ENCODE measurements around the gene LDB2.

The LDB2 gene

DNA sequence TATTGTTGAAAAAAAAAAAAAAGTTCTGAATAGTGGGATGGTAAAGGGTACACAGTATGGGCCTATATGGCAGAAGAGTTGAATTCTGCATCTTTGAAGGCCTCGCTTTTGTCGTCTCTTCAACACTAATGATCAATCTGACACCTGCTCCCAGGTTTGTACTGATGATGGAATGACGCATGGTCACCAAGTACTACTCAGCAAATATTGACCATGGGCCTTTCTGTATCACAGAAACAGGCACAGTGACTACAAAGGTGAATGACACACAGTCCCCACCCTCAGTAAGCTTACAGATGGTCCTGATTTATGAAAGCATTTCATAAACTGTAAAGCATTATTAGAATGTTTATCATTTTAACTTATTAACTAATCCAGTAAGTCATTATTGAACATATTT is 152.6 kb downstream of the LDB2 start:
- TF ChIP-seq POLR2AphosphoS5 (IDR thresholded peaks at IDR 0.05; ENCODE audit: borderline replicate concordance, low read depth, low read length): no peak
- no peak for TF ChIP-seq FOXP2 (optimal IDR thresholded peaks at IDR 0.05; ENCODE audit: control extremely low read depth, extremely low read length, insufficient read depth)
- no peak for TF ChIP-seq EZH2 (IDR thresholded peaks at IDR 0.05)
- Histone ChIP-seq H3K27ac (no peak overlapping the region), H3K9ac (ENCODE audit: insufficient read length) (no peak overlapping the region), H3K9me3 (ENCODE audit: low read depth, low read length) (no peaks in the 10 kb centered on the region), H3K36me3 (ENCODE audit: insufficient read depth, low read length) (peaks cover 3% of the 10 kb centered on the region; the same call in 1 of the 2 replicates), H3K4me3 (no peak overlapping the region)
- DNase-seq (ENCODE audit: low read depth, low spot score): no peak

GRCh38 chr4:16745009-16745635 is 153.3 kb downstream of the LDB2 start:
- DNase-seq (ENCODE audit: low read depth, low spot score): no peak
- H3K9me3 ChIP-seq (ENCODE audit: low read depth, low read length): no peaks in the 10 kb centered on the region
- H3K27ac ChIP-seq: no peak overlapping the region
- TF ChIP-seq POLR2AphosphoS5 (IDR thresholded peaks at IDR 0.05; ENCODE audit: borderline replicate concordance, low read depth, low read length) (no peak), FOXP2 (optimal IDR thresholded peaks at IDR 0.05; ENCODE audit: control extremely low read depth, extremely low read length, insufficient read depth) (no peak), EZH2 (IDR thresholded peaks at IDR 0.05) (no peak)
- no peak overlapping the region for H3K4me3 ChIP-seq
- H3K9ac ChIP-seq (ENCODE audit: insufficient read length): no peak overlapping the region
- peaks cover 1% of the 10 kb centered on the region; the same call in 1 of the 2 replicates for H3K36me3 ChIP-seq (ENCODE audit: insufficient read depth, low read length)

DNA sequence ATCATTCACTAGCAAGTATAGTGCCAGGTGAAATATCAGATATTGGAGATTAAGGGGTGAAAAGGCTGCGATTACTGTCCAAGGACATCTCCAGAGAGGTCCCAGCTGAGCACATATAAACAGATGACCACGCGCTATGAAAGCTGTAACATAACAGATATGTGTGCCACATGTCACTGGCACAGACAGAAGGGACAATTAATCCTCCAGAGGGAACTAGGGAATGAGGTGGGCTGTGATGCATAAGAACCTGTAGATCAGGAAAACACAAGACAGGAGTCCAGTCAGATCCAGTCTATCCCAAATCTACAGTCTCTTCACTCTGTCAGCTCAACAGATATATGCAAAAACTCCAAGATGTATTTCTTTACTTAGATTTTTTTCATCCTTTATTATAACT is 157.2 kb downstream of the LDB2 start:
- Histone ChIP-seq H3K9ac (ENCODE audit: insufficient read length) (no peak overlapping the region), H3K36me3 (ENCODE audit: insufficient read depth, low read length) (no peaks in the 10 kb centered on the region; the same call in 1 of the 2 replicates), H3K9me3 (ENCODE audit: low read depth, low read length) (no peaks in the 10 kb centered on the region), H3K27ac (peak overlapping the region; percentile 36; the same call in 1 of the 2 replicates), H3K4me3 (no peak overlapping the region)
- TF ChIP-seq FOXP2 (optimal IDR thresholded peaks at IDR 0.05; ENCODE audit: control extremely low read depth, extremely low read length, insufficient read depth) (no peak), EZH2 (IDR thresholded peaks at IDR 0.05) (no peak), POLR2AphosphoS5 (IDR thresholded peaks at IDR 0.05; ENCODE audit: borderline replicate concordance, low read depth, low read length) (no peak)
- no peak for DNase-seq (ENCODE audit: low read depth, low spot score)

- no peak overlapping the region for H3K9ac ChIP-seq (ENCODE audit: insufficient read length)
- no peaks in the 10 kb centered on the region; the same call in 1 of the 2 replicates for H3K36me3 ChIP-seq (ENCODE audit: insufficient read depth, low read length)
- no peaks in the 10 kb centered on the region for H3K9me3 ChIP-seq (ENCODE audit: low read depth, low read length)
- H3K27ac ChIP-seq: no peak overlapping the region
- TF ChIP-seq POLR2AphosphoS5 (IDR thresholded peaks at IDR 0.05; ENCODE audit: borderline replicate concordance, low read depth, low read length): no peak
- no peak for TF ChIP-seq EZH2 (IDR thresholded peaks at IDR 0.05)
- no peak for TF ChIP-seq FOXP2 (optimal IDR thresholded peaks at IDR 0.05; ENCODE audit: control extremely low read depth, extremely low read length, insufficient read depth)
- DNase-seq (ENCODE audit: low read depth, low spot score): no peak
- H3K4me3 ChIP-seq: no peak overlapping the region
Measured at GRCh38 chr4:16739997-16740624, 158.3 kb downstream of the LDB2 start.

DNA sequence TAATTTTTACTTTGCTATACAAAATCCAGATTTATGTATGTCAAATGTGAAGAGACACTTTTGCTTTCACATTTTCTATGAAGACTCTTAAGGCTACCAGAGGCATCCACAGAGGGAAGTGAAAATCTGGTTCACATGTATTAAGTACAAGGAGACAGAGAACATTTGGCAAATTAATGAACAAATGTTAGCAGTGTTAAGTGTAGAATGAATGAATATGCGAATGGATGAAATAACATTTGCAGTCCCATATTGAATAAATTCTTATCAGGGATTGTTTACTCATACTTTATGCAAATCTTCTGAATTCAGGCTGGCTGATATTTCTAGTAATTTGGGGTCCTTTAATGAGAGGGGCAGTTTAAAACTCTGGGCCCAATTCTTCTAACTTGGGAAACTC is 159.9 kb downstream of the LDB2 start:
- Histone ChIP-seq H3K36me3 (ENCODE audit: insufficient read depth, low read length) (no peaks in the 10 kb centered on the region; the same call in 1 of the 2 replicates), H3K4me3 (no peak overlapping the region), H3K9me3 (ENCODE audit: low read depth, low read length) (no peaks in the 10 kb centered on the region), H3K9ac (ENCODE audit: insufficient read length) (no peak overlapping the region), H3K27ac (no peak overlapping the region)
- TF ChIP-seq FOXP2 (optimal IDR thresholded peaks at IDR 0.05; ENCODE audit: control extremely low read depth, extremely low read length, insufficient read depth) (no peak), EZH2 (IDR thresholded peaks at IDR 0.05) (no peak), POLR2AphosphoS5 (IDR thresholded peaks at IDR 0.05; ENCODE audit: borderline replicate concordance, low read depth, low read length) (no peak)
- DNase-seq (ENCODE audit: low read depth, low spot score): no peak

DNA sequence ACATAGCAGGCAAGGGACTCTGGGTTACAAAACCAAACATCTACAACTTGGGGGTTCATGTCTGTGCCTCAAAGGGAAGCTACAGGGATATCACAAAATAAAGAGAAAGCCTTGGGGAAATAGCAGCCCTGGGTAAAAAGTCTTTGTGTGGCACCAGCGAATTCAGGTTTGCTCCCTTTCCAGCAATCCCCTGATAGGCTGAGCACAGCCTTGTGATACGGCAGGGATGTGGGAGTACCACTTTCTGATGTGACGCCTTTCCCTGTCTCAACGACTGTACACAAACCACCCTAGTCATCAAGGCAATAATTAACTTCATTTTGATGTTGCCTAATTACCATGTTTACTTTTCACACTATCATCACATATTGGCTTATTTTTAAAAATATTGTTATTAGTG is 164.9 kb downstream of the LDB2 start:
- no peak overlapping the region for H3K27ac ChIP-seq
- no peak overlapping the region for H3K9ac ChIP-seq (ENCODE audit: insufficient read length)
- TF ChIP-seq FOXP2 (optimal IDR thresholded peaks at IDR 0.05; ENCODE audit: control extremely low read depth, extremely low read length, insufficient read depth): no peak
- no peak for TF ChIP-seq POLR2AphosphoS5 (IDR thresholded peaks at IDR 0.05; ENCODE audit: borderline replicate concordance, low read depth, low read length)
- TF ChIP-seq EZH2 (IDR thresholded peaks at IDR 0.05): no peak
- H3K4me3 ChIP-seq: no peak overlapping the region
- H3K9me3 ChIP-seq (ENCODE audit: low read depth, low read length): no peaks in the 10 kb centered on the region
- DNase-seq (ENCODE audit: low read depth, low spot score): no peak
- H3K36me3 ChIP-seq (ENCODE audit: insufficient read depth, low read length): no peaks in the 10 kb centered on the region; the same call in 1 of the 2 replicates

DNA sequence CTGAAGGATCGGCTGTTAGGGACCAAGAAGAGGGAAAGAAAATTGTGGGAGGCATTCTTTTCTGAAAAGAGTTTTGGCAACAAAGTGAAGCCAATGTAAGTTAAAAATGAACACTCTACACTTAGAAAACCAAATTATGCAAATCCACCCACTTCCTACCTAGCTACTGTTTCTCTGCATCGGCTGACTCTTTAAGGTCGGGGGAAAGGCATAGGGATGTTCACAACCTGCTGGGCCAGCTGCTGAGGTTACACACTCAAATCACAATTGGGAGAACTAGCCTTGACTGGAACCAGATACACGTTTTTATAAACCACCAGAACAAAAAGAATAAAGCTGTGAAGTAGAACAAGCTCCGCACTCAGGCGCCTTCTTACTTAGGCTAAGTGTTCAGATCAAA is 165.7 kb downstream of the LDB2 start:
- Histone ChIP-seq H3K9ac (ENCODE audit: insufficient read length) (no peak overlapping the region), H3K36me3 (ENCODE audit: insufficient read depth, low read length) (no peaks in the 10 kb centered on the region; the same call in 1 of the 2 replicates), H3K27ac (no peak overlapping the region), H3K9me3 (ENCODE audit: low read depth, low read length) (no peaks in the 10 kb centered on the region), H3K4me3 (no peak overlapping the region)
- TF ChIP-seq FOXP2 (optimal IDR thresholded peaks at IDR 0.05; ENCODE audit: control extremely low read depth, extremely low read length, insufficient read depth) (no peak), POLR2AphosphoS5 (IDR thresholded peaks at IDR 0.05; ENCODE audit: borderline replicate concordance, low read depth, low read length) (no peak), EZH2 (IDR thresholded peaks at IDR 0.05) (no peak)
- DNase-seq (ENCODE audit: low read depth, low spot score): no peak

- H3K36me3 ChIP-seq (ENCODE audit: insufficient read depth, low read length): no peaks in the 10 kb centered on the region; the same call in 1 of the 2 replicates
- TF ChIP-seq POLR2AphosphoS5 (IDR thresholded peaks at IDR 0.05; ENCODE audit: borderline replicate concordance, low read depth, low read length): no peak
- TF ChIP-seq EZH2 (IDR thresholded peaks at IDR 0.05): no peak
- TF ChIP-seq FOXP2 (optimal IDR thresholded peaks at IDR 0.05; ENCODE audit: control extremely low read depth, extremely low read length, insufficient read depth): no peak
- DNase-seq (ENCODE audit: low read depth, low spot score): no peak
- no peak overlapping the region for H3K27ac ChIP-seq
- H3K4me3 ChIP-seq: no peak overlapping the region
- no peak overlapping the region for H3K9ac ChIP-seq (ENCODE audit: insufficient read length)
- no peaks in the 10 kb centered on the region for H3K9me3 ChIP-seq (ENCODE audit: low read depth, low read length)
Measured at GRCh38 chr4:16731776-16732380, 166.6 kb downstream of the LDB2 start.
